GM12872 (cell line): ENCODE results near the gene HECW1.

Source experiments
- TF ChIP-seq, protein P1 (sequence below): IDR thresholded peaks from 3 replicates; pipeline ENCODE4 v1.5.1; 2011; ENCODE audit warnings: low read depth, mild to moderate bottlenecking, low read length, moderate library complexity; ENCODE audit not compliant: insufficient read depth

Gene HECW1

DNA sequence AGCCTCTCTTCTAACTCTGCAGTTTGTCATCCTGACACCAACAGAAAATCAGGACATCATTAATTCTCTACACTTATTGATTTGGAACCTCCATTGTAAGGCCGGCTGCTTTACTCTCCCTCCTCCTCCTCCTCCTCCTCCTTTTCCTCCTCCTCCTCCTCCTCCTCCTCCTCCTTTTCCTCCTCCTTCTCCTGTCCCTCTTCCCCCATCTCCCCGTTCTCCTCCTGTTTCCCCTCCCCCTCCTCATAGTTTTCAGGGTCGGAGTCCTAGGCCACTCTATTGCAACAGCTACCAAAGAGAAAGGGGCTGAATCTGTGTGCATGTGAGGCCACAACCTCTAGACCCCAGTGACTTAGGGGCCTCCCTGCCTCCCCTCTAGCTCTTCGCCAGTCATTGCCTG, 136.1 kb downstream of the HECW1 start:
- TF ChIP-seq, protein P1, sequence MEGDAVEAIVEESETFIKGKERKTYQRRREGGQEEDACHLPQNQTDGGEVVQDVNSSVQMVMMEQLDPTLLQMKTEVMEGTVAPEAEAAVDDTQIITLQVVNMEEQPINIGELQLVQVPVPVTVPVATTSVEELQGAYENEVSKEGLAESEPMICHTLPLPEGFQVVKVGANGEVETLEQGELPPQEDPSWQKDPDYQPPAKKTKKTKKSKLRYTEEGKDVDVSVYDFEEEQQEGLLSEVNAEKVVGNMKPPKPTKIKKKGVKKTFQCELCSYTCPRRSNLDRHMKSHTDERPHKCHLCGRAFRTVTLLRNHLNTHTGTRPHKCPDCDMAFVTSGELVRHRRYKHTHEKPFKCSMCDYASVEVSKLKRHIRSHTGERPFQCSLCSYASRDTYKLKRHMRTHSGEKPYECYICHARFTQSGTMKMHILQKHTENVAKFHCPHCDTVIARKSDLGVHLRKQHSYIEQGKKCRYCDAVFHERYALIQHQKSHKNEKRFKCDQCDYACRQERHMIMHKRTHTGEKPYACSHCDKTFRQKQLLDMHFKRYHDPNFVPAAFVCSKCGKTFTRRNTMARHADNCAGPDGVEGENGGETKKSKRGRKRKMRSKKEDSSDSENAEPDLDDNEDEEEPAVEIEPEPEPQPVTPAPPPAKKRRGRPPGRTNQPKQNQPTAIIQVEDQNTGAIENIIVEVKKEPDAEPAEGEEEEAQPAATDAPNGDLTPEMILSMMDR: no peak

DNA sequence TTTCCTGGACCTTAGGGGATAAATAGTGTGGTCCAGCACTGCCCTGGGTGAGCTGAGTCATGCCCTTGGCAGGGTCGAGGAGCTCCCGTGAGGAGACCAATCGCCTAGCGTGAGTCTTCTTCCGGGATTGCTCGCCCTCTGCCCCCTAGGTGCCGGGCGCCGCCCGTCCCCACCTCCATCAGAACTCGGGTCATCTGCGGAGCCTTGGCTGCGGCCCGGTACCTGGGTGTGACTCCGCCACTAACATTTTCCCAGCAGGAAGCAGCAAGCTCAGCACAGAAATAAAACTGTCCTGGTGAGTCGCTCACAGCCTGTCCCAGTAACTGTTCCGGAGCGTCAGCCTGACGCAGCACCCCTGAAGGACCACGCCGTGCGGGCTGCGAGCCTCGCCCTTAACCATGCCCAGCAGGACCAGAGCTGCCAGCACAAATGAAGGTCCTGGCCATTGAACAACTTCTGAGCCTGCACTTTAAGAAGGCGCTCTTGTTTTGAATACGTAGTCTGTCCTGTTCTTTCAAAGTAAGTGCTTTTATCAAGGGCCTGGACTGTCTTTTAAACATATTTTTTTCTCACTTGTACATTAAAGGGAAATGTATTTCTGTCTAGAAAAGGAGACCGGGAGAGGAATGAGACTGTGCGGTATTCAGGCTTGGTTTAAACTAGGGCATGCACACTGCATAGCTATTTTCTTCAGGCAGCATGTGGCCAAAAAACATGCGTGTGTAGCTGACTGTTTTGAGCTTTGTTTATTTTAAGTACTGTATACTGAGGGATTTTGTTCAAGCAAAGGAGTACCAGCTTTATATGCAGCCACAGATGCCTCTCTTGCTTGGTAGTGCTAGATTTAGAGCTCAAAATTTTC, 136.7 kb downstream of the HECW1 start:
- TF ChIP-seq, protein P1: no peak

DNA sequence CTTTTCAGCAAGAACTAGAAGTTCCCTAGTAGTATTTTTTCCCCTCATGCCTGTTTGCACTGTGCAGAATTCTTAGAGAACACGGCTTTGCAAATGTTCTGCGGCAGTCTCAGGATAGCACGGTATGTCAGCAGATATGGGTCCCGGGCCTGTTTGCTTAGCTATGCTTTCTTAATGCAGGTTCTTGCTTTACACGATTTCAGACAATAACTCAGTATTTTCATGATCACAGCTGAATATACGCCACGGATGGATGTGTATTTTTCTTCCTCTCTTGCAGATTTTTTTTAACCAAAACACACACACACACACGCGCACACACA, 137.3 kb downstream of the HECW1 start:
- TF ChIP-seq, protein P1: no peak

DNA sequence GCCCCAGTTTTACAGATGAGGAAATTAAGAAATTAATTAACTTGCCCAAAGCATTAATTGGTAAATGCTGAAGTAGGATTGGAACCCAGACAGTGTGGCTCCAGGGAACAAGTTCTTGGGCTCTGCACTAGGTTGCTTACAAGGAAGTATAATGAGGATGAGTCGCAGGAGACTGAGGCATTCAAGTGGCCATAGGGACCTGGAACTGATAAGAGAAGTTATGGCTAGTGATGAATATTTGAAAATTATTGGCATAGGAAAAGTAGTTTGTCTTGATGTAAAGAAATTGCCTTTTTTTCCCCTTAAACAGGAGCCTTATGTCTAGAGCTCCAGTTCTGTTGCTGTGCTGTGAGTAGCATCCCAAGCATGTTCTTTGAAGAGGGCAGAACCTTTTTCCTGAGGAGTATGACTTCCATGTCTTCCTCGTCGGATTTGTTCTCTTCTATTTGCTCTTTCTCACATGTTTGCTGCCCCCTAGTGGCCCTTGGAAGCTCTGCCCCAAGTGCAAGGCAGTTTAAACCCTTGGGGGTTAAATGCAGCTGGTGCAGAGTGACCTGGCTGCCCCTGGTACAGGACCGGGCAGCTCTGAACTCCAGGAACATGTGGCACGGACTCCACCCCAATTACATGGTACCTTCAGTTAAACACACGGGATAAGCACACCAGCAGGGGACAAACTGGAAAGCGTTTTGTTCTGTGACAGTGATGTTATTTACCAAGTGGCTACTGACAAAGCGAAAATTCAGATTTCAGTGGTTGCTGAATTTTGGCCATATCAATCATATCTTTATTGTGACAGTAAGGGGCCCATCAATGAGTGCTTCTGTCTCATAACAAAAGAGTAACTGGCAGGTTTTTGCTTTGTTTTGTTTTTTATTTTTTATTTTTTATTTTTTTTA, 148.8 kb downstream of the HECW1 start:
- TF ChIP-seq, protein P1: peak; percentile 91

DNA sequence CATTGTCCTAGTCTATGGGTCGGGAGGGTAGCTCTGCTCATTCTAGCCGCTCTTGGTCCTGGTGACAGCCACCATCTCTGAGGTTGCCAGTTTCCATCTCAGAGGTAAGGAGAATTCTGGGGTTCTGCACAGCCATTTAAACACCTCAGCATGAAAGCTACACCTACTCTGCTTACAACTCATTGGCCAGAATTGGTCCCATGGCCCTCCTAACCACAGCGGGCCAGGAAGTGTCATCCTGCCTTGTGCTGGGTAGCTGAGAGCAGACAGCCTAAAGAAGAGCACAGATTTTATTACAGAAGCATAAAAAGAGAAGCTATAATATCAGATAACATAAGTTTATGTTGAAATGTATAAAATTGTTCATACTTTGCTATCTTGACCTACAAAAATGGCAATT, 152.7 kb downstream of the HECW1 start:
- TF ChIP-seq, protein P1: no peak

DNA sequence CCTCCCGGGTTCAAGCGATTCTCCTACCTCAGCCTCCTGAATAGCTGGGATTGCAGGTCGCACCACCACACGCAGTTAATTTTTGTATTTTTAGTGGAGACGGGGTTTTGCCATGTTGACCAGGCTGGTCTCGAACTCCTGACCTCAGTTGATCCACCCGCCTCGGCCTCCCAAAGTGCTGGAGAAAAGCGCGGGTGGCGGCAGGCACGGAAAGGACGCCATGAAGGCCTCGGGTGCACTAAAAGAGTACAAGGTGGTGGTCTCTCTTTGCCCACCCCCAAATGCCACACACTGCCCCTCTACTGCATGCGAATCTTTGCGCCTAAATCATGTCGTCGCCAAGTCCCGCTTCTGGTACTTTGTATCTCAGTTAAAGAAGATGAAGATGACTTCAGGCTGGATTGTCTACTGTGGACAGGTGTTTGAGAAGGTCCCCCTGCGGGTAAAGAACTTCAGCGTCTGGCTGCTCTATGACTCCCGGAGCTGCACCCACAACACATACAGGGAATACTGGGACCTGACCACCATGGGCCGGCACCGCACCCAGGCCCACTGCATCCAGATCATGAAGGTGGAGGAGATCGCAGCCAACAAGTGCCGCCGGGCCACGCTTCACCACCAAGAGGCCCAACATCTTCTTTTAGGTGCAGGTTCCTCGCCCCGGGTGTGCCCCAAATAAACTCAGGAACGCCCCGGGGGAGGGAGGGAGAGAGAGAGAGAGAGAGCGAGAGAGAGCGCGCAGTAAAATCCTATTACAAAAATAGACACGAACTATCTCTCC, 161.7 kb downstream of the HECW1 start:
- TF ChIP-seq, protein P1: no peak

DNA sequence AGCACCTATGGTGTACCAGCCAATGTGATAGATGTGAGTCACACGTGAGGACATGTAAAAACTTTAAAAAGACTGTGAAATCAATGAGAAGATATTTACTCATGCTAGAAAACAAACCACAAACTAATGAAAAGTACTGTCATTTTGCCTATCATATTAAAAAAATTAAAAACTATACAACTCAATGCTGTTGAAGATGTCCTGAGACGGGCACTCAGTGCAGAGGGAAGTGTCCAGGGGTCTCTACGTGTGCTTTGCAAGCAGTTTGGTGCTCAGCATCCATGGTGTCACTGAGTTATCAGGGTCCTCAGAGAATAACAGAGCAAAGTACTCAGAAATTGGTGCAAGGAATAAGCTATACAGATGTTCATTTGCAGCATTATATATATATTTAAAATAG, 162.3 kb downstream of the HECW1 start:
- TF ChIP-seq, protein P1: no peak
